DOHH2 (cell line): ENCODE measurements around the gene MEI4.

Source experiments
- H3F3A ChIP-seq: fragments of 200-600 bp; sonication (generic), shearing (Covaris generic); 2 replicates; pipeline ENCODE4 v1.6.0; 2016; ENCODE audit warnings: antibody characterized with exemption, mild to moderate bottlenecking; ENCODE audit not compliant: control insufficient read depth, insufficient read depth
- H3K27ac ChIP-seq: fragments of 200-600 bp; sonication (generic); 2 replicates; pipeline ENCODE4 v1.5.1; 2014; ENCODE audit warnings: low read depth, mild to moderate bottlenecking, low read length, moderate library complexity
- H3K27me3 ChIP-seq: fragments of 200-600 bp; sonication (generic); 2 replicates; pipeline ENCODE4 v1.6.1; 2014; ENCODE audit warnings: mild to moderate bottlenecking, low read length, mixed read lengths; ENCODE audit not compliant: control insufficient read depth
- H3K36me3 ChIP-seq: fragments of 200-600 bp; sonication (generic); 2 replicates; pipeline ENCODE4 v1.6.1; 2014; ENCODE audit warnings: mild to moderate bottlenecking, low read length, moderate library complexity, mixed read lengths; ENCODE audit not compliant: control insufficient read depth
- H3K4me1 ChIP-seq: fragments of 200-600 bp; sonication (generic); 2 replicates; pipeline ENCODE4 v1.6.1; 2014; ENCODE audit warnings: mild to moderate bottlenecking, low read length, mixed read lengths; ENCODE audit not compliant: control insufficient read depth
- H3K4me2 ChIP-seq: fragments of 200-600 bp; sonication (generic); 2 replicates; pipeline ENCODE4 v1.6.0; 2014; ENCODE audit warnings: mild to moderate bottlenecking, low read length, moderate library complexity
- H3K4me3 ChIP-seq: fragments of 200-600 bp; sonication (generic); 2 replicates; pipeline ENCODE4 v1.5.1; 2014; ENCODE audit warnings: mild to moderate bottlenecking, low read length, mixed read lengths
- H3K79me2 ChIP-seq: fragments of 200-600 bp; sonication (generic); 2 replicates; pipeline ENCODE4 v1.6.1; 2014; ENCODE audit warnings: mild to moderate bottlenecking, low read length, mixed read lengths; ENCODE audit not compliant: control insufficient read depth
- H3K9me2 ChIP-seq: fragments of 200-600 bp; sonication (generic); replicated peaks from 2 replicates; pipeline ENCODE4 v1.6.1; 2014; ENCODE audit warnings: mild to moderate bottlenecking, low read length, mixed read lengths; ENCODE audit not compliant: control insufficient read depth
- H3K9me3 ChIP-seq: fragments of 200-600 bp; sonication (generic); 2 replicates; pipeline ENCODE4 v1.6.1; 2014; ENCODE audit warnings: antibody characterized with exemption, low read length, mixed read lengths; ENCODE audit not compliant: control insufficient read depth, insufficient read depth
- H4K20me1 ChIP-seq: fragments of 200-600 bp; sonication (generic); 2 replicates; pipeline ENCODE4 v1.6.0; 2014; ENCODE audit warnings: low read depth, mild to moderate bottlenecking, antibody characterized with exemption, low read length, moderate library complexity; ENCODE audit not compliant: control insufficient read depth, insufficient read depth
- CTCF ChIP-seq: fragments of 200-600 bp; sonication (generic); IDR thresholded peaks from one replicate; pipeline ENCODE4 v1.5.1; 2014; ENCODE audit warnings: antibody characterized with exemption, mild to moderate bottlenecking, low read depth, low read length; ENCODE audit not compliant: poor library complexity, severe bottlenecking
- EZH2phosphoT487 ChIP-seq: fragments of 200-600 bp; sonication (generic); IDR thresholded peaks from 2 replicates; pipeline ENCODE4 v1.6.1; 2017; ENCODE audit warnings: borderline replicate concordance, mild to moderate bottlenecking, antibody characterized with exemption, low read length, moderate library complexity, mixed read lengths

The MEI4 gene

GRCh38 chr6:77778527-77778926 is 125.7 kb downstream of the MEI4 start:
- H3K79me2 ChIP-seq, result no peaks in the 10 kb centered on the region
- no peaks in the 10 kb centered on the region for H3K4me1 ChIP-seq
- H3K4me2 ChIP-seq, result no peak overlapping the region
- H3K36me3 ChIP-seq, result no peaks in the 10 kb centered on the region
- no peaks in the 10 kb centered on the region for H3K9me2 ChIP-seq
- H3K27ac ChIP-seq, result no peak overlapping the region
- no peaks in the 10 kb centered on the region for H3F3A ChIP-seq
- no peaks in the 10 kb centered on the region for H3K9me3 ChIP-seq
- no peaks in the 10 kb centered on the region for H3K27me3 ChIP-seq
- H3K4me3 ChIP-seq, result no peak overlapping the region
- TF ChIP-seq CTCF (no peak), EZH2phosphoT487 (no peak)
- H4K20me1 ChIP-seq, result no peaks in the 10 kb centered on the region

GRCh38 chr6:77786935-77787629 is 134.2 kb downstream of the MEI4 start:
- Histone ChIP-seq H3K4me3 (no peak overlapping the region), H3K4me2 (no peak overlapping the region), H3K4me1 (no peaks in the 10 kb centered on the region), H3K9me3 (no peaks in the 10 kb centered on the region), H3K27me3 (no peaks in the 10 kb centered on the region), H3K79me2 (no peaks in the 10 kb centered on the region), H4K20me1 (no peaks in the 10 kb centered on the region), H3K27ac (no peak overlapping the region), H3F3A (no peaks in the 10 kb centered on the region), H3K36me3 (no peaks in the 10 kb centered on the region), H3K9me2 (no peaks in the 10 kb centered on the region)
- TF ChIP-seq EZH2phosphoT487, result no peak
- TF ChIP-seq CTCF, result no peak

GRCh38 chr6:77796824-77797809 is 144.3 kb downstream of the MEI4 start:
- no peaks in the 10 kb centered on the region for H3K9me3 ChIP-seq
- H3K4me3 ChIP-seq, result no peak overlapping the region
- no peak overlapping the region for H3K4me2 ChIP-seq
- H3K27me3 ChIP-seq, result no peaks in the 10 kb centered on the region
- no peaks in the 10 kb centered on the region for H3F3A ChIP-seq
- no peaks in the 10 kb centered on the region for H3K4me1 ChIP-seq
- no peaks in the 10 kb centered on the region for H4K20me1 ChIP-seq
- H3K36me3 ChIP-seq, result no peaks in the 10 kb centered on the region
- no peak for TF ChIP-seq EZH2phosphoT487
- no peak for TF ChIP-seq CTCF
- no peaks in the 10 kb centered on the region for H3K9me2 ChIP-seq
- no peaks in the 10 kb centered on the region for H3K79me2 ChIP-seq
- no peak overlapping the region for H3K27ac ChIP-seq
